D721Med (cell line): ENCODE results near the gene STAT2.

ENCODE experiments used
- DNase-seq: peaks from one replicate; pipeline ENCODE4 v3.0.0; 2011; ENCODE audit warnings: low spot score; ENCODE audit not compliant: insufficient read length
- FAIRE-seq: peaks from 2 replicates; lab custom pipeline; 2011; peaks lifted over from hg19 to GRCh38; lab: Jason Lieb, UNC
- TF ChIP-seq, protein P1 (sequence below): IDR thresholded peaks from 2 replicates; pipeline ENCODE4 v1.5.1; 2012; ENCODE audit warnings: mild to moderate bottlenecking, control low read depth; ENCODE audit not compliant: insufficient read depth; ENCODE audit errors: missing control alignments

The STAT2 gene

GRCh38 chr12:56321027-56321426, 38.9 kb downstream of the STAT2 start:
- DNase-seq (no peak), FAIRE-seq (no peak)
- TF ChIP-seq, protein P1, sequence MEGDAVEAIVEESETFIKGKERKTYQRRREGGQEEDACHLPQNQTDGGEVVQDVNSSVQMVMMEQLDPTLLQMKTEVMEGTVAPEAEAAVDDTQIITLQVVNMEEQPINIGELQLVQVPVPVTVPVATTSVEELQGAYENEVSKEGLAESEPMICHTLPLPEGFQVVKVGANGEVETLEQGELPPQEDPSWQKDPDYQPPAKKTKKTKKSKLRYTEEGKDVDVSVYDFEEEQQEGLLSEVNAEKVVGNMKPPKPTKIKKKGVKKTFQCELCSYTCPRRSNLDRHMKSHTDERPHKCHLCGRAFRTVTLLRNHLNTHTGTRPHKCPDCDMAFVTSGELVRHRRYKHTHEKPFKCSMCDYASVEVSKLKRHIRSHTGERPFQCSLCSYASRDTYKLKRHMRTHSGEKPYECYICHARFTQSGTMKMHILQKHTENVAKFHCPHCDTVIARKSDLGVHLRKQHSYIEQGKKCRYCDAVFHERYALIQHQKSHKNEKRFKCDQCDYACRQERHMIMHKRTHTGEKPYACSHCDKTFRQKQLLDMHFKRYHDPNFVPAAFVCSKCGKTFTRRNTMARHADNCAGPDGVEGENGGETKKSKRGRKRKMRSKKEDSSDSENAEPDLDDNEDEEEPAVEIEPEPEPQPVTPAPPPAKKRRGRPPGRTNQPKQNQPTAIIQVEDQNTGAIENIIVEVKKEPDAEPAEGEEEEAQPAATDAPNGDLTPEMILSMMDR: no peak

GRCh38 chr12:56317675-56318074, 42.2 kb downstream of the STAT2 start:
- FAIRE-seq (no peak), DNase-seq (no peak)
- TF ChIP-seq, protein P1: no peak

DNA sequence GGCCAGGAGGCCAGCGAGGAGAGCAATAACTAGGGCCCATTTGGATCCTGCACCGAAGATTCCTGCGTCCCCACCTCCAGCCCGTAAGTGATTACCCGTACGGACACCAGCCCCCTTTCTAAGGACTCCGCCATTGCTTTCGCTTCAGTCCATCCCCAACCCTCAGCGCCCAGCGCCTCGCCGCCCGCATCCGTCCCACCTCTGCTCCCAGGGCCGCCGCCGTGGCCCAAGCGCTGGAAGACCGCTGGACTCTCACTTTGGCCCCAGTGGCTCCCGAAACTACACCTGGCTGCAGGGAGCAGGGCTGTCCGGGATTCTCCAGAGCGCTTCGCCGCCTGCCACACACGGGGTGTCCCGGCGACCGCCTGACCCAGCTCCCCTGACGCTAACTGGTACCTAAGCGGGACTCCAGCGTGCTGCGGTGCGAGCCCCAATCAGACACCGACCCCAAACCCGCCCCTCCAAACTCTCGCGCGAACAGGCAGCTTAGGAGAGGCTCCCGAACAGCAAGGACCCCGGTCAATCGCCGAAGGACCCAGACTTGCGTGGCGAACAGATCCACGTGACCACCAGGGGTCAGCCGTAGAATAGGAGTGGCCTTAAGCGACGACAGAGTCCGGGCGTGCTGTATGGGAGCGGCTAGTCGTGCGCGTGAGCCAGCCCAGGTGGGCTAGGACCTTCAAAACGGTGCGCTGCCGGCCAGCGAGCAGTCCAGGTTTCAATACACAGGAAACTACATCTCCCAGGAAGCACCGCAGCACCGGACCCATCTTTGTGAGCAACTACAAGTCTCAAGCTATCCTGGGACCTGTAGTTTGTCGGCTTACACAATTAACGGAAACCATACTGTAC, 44.1 kb downstream of the STAT2 start, which contains the start of gene CNPY2:
TSS of gene CNPY2 (minus strand) at position 367 of the 852 bp plus-strand sequence. CDS start 771 bp downstream, outside the sequence.
- TF ChIP-seq, protein P1: peak; percentile 12
- FAIRE-seq (no peak), DNase-seq (peak; percentile 82)

GRCh38 chr12:56315249-56315621, 44.7 kb downstream of the STAT2 start:
- DNase-seq (no peak), FAIRE-seq (no peak)
- TF ChIP-seq, protein P1: no peak

GRCh38 chr12:56311003-56311402, 48.9 kb downstream of the STAT2 start:
- no peak for DNase-seq
- TF ChIP-seq, protein P1: no peak
- no peak for FAIRE-seq

DNA sequence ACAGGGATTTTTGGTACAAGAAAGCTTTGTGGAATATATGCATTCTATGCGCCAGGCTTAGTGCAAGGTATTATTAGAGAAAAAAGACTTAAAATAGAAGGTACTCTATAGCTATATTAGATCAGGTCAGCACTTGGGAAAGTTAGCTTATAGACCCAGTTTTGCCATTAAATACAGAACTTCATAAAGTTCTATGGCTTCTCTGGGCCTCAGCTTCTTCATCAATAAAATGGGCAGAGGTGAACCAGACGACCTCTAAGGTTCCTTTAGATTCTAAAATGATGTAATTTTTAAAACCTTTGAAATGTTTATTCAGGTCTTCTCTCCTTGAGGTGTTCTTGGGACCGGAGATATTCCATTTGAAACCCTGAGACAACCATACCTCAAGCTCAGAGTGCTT, 51.2 kb downstream of the STAT2 start:
- DNase-seq (no peak), FAIRE-seq (no peak)
- TF ChIP-seq, protein P1: no peak
